HG03571 (cell line): Measurements from ENCODE around the gene WASF2.
"Not testable (repeated sequence)": the region's sequence is repeated elsewhere in the genome, so short reads cannot be mapped to it uniquely, and the experiment has no call there.

Source experiments
- ATAC-seq: cut with Tn5 transposase; IDR thresholded peaks from one replicate; pipeline ENCODE4 v1.9.1; 2021; ENCODE audit not compliant: unreplicated experiment

Gene WASF2

GRCh38 chr1:27463916-27464315, 26.1 kb downstream of the WASF2 start:
- not testable (repeated sequence) for ATAC-seq

GRCh38 chr1:27458521-27458920, 31.4 kb downstream of the WASF2 start:
- ATAC-seq, result not testable (repeated sequence)

- ATAC-seq, result no peak
Observed at GRCh38 chr1:27455139-27455811, 34.7 kb downstream of the WASF2 start.

GRCh38 chr1:27454610-27455009, 35.4 kb downstream of the WASF2 start:
- no peak for ATAC-seq

- no peak for ATAC-seq
Observed at GRCh38 chr1:27451343-27451742, 38.6 kb downstream of the WASF2 start.

- no peak for ATAC-seq
Observed at GRCh38 chr1:27448982-27449381, 41.0 kb downstream of the WASF2 start.

GRCh38 chr1:27447883-27448282, 42.1 kb downstream of the WASF2 start:
- ATAC-seq, result no peak

GRCh38 chr1:27447399-27447798, 42.6 kb downstream of the WASF2 start:
- no peak for ATAC-seq

GRCh38 chr1:27446496-27447020, 43.4 kb downstream of the WASF2 start:
- ATAC-seq, result no peak

GRCh38 chr1:27445177-27445936, 44.6 kb downstream of the WASF2 start:
- no peak for ATAC-seq

- no peak for ATAC-seq
Observed at GRCh38 chr1:27444632-27445031, 45.3 kb downstream of the WASF2 start.

- no peak for ATAC-seq
Observed at GRCh38 chr1:27439150-27439549, 50.8 kb downstream of the WASF2 start.

GRCh38 chr1:27438621-27439061, 51.3 kb downstream of the WASF2 start:
- no peak for ATAC-seq

- no peak for ATAC-seq
Observed at GRCh38 chr1:27436204-27437159, 53.5 kb downstream of the WASF2 start.

- no peak for ATAC-seq
Observed at GRCh38 chr1:27435566-27436203, 54.3 kb downstream of the WASF2 start.

- no peak for ATAC-seq
Observed at GRCh38 chr1:27433706-27434105, 56.3 kb downstream of the WASF2 start.

GRCh38 chr1:27432725-27433124, 57.2 kb downstream of the WASF2 start:
- ATAC-seq, result not testable (repeated sequence)

- no peak for ATAC-seq
Observed at GRCh38 chr1:27431601-27431940, 58.4 kb downstream of the WASF2 start.

GRCh38 chr1:27430903-27431600, 58.9 kb downstream of the WASF2 start:
- no peak for ATAC-seq

GRCh38 chr1:27429029-27429425, 60.9 kb downstream of the WASF2 start:
- ATAC-seq, result no peak
